ENCODE results near the gene POU2F3. TPM values are rescaled to one million over a fixed set of nuclear protein-coding genes. Genes with fewer than 3 reads are reported as not detected.
"Not testable (repeated sequence)": the region's sequence is repeated elsewhere in the genome, so short reads cannot be mapped to it uniquely, and the experiment has no call there.

The POU2F3 gene
- total RNA-seq, 1 donor from 2014 or later: 0.05 TPM

- DNase-seq (ENCODE audit: low read depth): no peak
These were observed 9.6 kb downstream of the POU2F3 start for GRCh38 chr11:120249279-120250262.

DNA sequence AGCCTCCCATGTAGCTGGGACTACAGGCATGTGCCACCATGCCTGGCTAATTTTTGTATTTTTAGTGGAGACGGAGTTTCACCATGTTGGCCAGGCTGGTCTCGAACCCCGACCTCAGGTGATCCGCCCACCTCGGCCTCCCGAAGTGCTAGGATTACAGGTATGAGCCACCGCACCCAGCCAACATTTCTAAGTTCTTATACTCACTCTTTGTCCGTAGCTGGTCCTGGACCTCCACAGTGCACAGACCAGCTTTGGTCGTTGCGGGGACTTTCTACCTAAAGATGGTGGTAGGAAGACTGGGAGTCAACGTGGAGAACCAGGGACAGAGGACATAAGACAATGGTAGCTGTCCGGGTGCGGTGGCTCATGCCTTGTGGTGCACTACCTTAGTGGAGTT, 13.4 kb downstream of the POU2F3 start:
- not testable (repeated sequence) for DNase-seq (ENCODE audit: low read depth)

DNA sequence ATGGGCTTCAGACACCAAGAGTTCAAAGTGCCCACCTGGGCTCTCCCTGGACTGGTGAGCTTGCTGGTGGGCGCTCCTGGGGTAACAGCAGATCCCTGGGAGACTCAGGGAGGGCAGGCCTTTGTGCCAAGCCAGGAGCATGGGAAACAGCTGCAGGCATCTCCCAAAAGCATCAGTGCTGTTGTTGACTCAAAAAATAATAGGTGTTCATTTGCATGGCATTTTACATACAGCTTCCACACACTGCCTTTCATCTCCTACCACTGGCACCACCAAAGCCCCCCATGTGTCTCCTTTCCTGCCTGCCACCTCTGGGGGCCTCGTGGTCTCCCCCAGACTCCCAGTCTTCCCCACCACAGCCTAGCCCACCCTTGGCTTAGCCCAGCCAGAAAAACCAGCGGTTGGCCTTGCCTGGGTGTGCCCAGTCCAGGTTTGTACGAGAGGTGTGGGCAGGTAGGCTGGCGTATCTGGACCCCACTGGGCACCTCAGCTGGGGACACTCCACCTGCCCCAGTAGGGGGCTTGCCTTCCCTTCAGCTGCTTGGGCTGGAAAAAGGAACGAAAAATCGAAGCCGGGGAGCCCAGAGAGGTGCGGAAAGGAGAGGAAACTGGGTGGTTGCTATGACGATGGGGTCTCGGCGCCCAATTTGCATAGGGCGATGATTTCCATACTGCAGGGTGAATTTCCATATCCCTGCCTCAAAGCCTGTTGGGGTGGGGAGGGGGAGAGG, 15.0 kb downstream of the POU2F3 start:
- DNase-seq (ENCODE audit: low read depth): no peak

- DNase-seq (ENCODE audit: low read depth): no peak
These were observed 15.6 kb downstream of the POU2F3 start for GRCh38 chr11:120255519-120255866.

- no peak for DNase-seq (ENCODE audit: low read depth)
These were observed 16.2 kb downstream of the POU2F3 start for GRCh38 chr11:120256178-120256577.

DNA sequence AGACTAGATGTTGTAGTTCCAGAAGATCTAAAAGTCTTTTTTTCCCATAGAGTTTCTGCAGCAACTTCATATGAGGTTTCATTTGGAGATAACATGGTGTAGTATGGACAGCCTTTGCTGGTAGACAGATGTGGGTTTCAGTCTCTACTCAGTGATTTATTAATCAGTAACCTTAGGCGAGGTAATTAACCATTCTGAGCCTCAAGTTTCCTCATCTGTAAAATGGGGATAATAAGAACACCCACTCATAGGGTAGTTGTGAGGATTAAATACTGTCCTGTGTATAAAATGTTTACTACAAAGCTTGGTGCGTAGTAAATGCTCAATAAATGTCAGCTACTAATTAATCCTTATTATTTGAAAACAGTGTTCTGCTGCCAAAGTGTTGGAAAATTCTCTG, 16.8 kb downstream of the POU2F3 start:
- no peak for DNase-seq (ENCODE audit: low read depth)

- DNase-seq (ENCODE audit: low read depth): no peak
These were observed 17.4 kb downstream of the POU2F3 start for GRCh38 chr11:120257346-120257745.

- no peak for DNase-seq (ENCODE audit: low read depth)
These were observed 18.7 kb downstream of the POU2F3 start for GRCh38 chr11:120258661-120259060.

GRCh38 chr11:120259241-120259640, 19.3 kb downstream of the POU2F3 start:
- DNase-seq (ENCODE audit: low read depth): no peak

- DNase-seq (ENCODE audit: low read depth): no peak
These were observed 20.1 kb downstream of the POU2F3 start for GRCh38 chr11:120259988-120260565.

- no peak for DNase-seq (ENCODE audit: low read depth)
These were observed 20.7 kb downstream of the POU2F3 start for GRCh38 chr11:120260616-120261015.

- DNase-seq (ENCODE audit: low read depth): no peak
These were observed 21.4 kb downstream of the POU2F3 start for GRCh38 chr11:120261321-120261720.

GRCh38 chr11:120261931-120262330, 22.0 kb downstream of the POU2F3 start:
- DNase-seq (ENCODE audit: low read depth): no peak

GRCh38 chr11:120267319-120267718, 27.4 kb downstream of the POU2F3 start:
- no peak for DNase-seq (ENCODE audit: low read depth)

- DNase-seq (ENCODE audit: low read depth): no peak
These were observed 28.7 kb downstream of the POU2F3 start for GRCh38 chr11:120268686-120269085.

DNA sequence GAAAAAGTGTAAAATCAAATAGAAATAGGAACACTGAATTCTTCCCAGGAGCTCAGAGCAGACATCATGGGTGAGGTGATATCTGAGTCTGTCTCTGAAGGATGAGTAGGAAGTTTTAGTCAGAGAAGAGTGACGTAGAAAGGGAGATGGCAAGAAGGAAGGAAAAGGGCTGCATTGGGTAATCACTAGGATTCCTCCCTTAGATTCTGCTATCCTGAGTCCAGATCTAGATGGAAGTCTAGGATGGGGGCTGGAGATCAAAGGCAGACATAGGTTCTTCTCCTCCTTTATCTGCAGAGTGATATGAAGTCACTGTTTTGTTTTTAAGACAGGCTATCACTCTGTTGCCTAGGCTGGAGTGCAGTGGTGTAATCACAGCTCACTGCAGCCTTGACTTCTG, 30.4 kb downstream of the POU2F3 start:
- no peak for DNase-seq (ENCODE audit: low read depth)

GRCh38 chr11:120271672-120272071, 31.7 kb downstream of the POU2F3 start:
- no peak for DNase-seq (ENCODE audit: low read depth)

DNA sequence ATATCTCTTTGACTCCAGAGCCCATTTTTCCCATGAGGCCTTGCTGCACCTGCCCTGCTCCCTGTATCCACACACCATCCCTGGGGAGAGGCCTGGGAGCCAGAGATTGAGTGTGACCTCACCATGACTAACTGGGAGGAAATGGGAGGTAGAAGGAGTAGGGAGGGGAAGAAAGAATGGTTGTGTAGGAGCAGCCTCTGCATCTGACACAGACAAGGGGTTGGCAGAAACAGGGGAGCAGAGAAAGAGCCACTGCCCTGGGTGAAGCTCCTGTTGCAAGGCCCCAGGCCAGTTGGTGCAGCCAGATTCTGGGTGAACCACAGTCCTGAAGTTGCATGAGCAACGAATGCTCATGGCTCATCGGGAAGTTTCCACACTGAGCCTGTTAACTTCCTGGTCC, 32.4 kb downstream of the POU2F3 start:
- DNase-seq (ENCODE audit: low read depth): peak; percentile 60

DNA sequence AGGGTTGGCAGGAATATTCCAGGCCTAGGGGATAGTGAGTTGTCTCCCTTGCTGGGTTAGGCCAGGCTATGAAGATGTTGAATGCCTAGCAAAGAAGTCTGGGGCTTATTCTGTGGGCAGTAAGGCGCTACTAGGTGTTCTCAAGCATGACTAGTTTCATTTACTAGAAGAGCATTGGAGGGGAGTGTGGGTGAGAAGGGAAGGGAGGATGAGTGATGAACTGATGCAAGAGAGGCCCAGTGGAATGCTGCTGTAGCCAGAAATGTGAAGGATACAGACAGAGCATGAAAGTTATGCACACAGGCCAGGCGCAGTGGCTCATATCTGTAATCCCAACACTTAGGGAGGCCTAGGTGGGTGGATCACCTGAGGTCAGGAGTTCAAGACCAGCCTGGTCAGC, 33.5 kb downstream of the POU2F3 start:
- DNase-seq (ENCODE audit: low read depth): peak; percentile 85

- DNase-seq (ENCODE audit: low read depth): not testable (repeated sequence)
These were observed 34.0 kb downstream of the POU2F3 start for GRCh38 chr11:120273956-120274355.

GRCh38 chr11:120279502-120279901, 39.6 kb downstream of the POU2F3 start:
- no peak for DNase-seq (ENCODE audit: low read depth)

- DNase-seq (ENCODE audit: low read depth): no peak
These were observed 40.7 kb downstream of the POU2F3 start for GRCh38 chr11:120280600-120281051.
